ENCODE data around the gene HDLBP. TPM values are rescaled to one million over a fixed set of nuclear protein-coding genes. Genes with fewer than 3 reads are reported as not detected.

Gene HDLBP
- total and polyA plus RNA-seq, 10 of the 15 experiments (the other 5 are each of a cell fraction or from before 2014, with no cell fraction given), result 19.5 to 383 (median 249) TPM

GRCh38 chr2:241201445-241202267 lies 113.8 kb downstream of the HDLBP start:
- Histone ChIP-seq H3K27me3 (replicated peaks in 1 of 2; ENCODE audit: control insufficient read depth in 2 of 2, insufficient read depth in 2 of 2, low read length in 1 of 2) (no peaks in the 10 kb centered on the region), H4K20me1 (ENCODE audit: control insufficient read depth, insufficient read depth) (no peaks in the 10 kb centered on the region), H3K9me3 (replicated peaks; ENCODE audit: control insufficient read depth, insufficient read depth, low read length) (no peaks in the 10 kb centered on the region), H3K9ac (ENCODE audit: control insufficient read depth, insufficient read depth, low read length) (no peak overlapping the region), H3K27ac (ENCODE audit: control insufficient read depth, insufficient read depth) (no peak overlapping the region), H3K4me3 (no peak overlapping the region), H3K36me3 (ENCODE audit: control insufficient read depth in 2 of 2, insufficient read depth in 2 of 2, low read length in 1 of 2) (no peaks in the 10 kb centered on the region), H2AFZ (ENCODE audit: control insufficient read depth, low read depth, low read length) (no peak overlapping the region), H3K79me2 (ENCODE audit: control insufficient read depth, insufficient read depth, low read length) (no peaks in the 10 kb centered on the region), H3K4me2 (ENCODE audit: control insufficient read depth, insufficient read depth) (no peak overlapping the region), H3K4me1 (ENCODE audit: control insufficient read depth, insufficient read depth, low read length) (no peaks in the 10 kb centered on the region)
- ChIA-PET POLR2A (no interaction called here), CTCF (no interaction called here), RAD21 (ENCODE audit: unreplicated experiment) (no interaction called here), SMC1A (ENCODE audit: uncharacterized antibody, unreplicated experiment) (no interaction called here)
- DNase-seq (ENCODE audit: low read depth, low spot score), result no peak
- WGBS (ENCODE audit: insufficient coverage, insufficient replicate concordance, low lambda C conversion rate, missing lambda C conversion rate), result 64% methylated on average over 23 of the region's 24 CpGs
- in situ Hi-C loops (cut with MboI), result no loop called here
- intact Hi-C loops (cut with micrococcal nuclease; ENCODE audit: unreplicated experiment), result no loop called here
- ATAC-seq, result no peak
- BruUV-seq (replicated peaks), result no TSS peak
- FAIRE-seq, result no peak
- TF ChIP-seq RELB (IDR thresholded peaks at IDR 0.05; ENCODE audit: low read depth) (no peak), POLR2AphosphoS5 (IDR thresholded peaks at IDR 0.05; ENCODE audit: low read length) (no peak), RB1 (IDR thresholded peaks at IDR 0.05; ENCODE audit: borderline replicate concordance) (no peak), ATF3 (IDR thresholded peaks at IDR 0.05; ENCODE audit: borderline replicate concordance, extremely low read depth, low read depth, low read length) (no peak), ZNF592 (IDR thresholded peaks at IDR 0.05) (no peak), SMAD1 (IDR thresholded peaks at IDR 0.05; ENCODE audit: low read depth, partially characterized antibody) (no peak), FOS (IDR thresholded peaks at IDR 0.05; ENCODE audit: borderline replicate concordance, extremely low read depth, insufficient read length) (no peak), ZNF687 (IDR thresholded peaks at IDR 0.05) (no peak), MLLT1 (IDR thresholded peaks at IDR 0.05) (no peak), LARP7 (IDR thresholded peaks at IDR 0.05) (no peak)

Measured in GM12878 (cell line).